GM06990 (cell line): ENCODE data around the gene TCF4.

Experiments used
- DNase-seq: peaks from one replicate; pipeline ENCODE4 v3.0.0-alpha.2; 2011; ENCODE audit not compliant: insufficient read length; ENCODE audit errors: extremely low read depth
- H3K27me3 ChIP-seq: replicated peaks from 2 replicates; pipeline ENCODE4 v1.6.0; 2011; ENCODE audit warnings: low read length; ENCODE audit not compliant: control insufficient read depth, insufficient read depth
- H3K36me3 ChIP-seq: 2 replicates; pipeline ENCODE4 v1.5.1; 2011; ENCODE audit warnings: low read length; ENCODE audit not compliant: control insufficient read depth, insufficient read depth
- H3K4me3 ChIP-seq: replicated peaks from 2 replicates; pipeline ENCODE4 v1.5.1; 2011; ENCODE audit warnings: low read depth, mild to moderate bottlenecking, control low read depth, low read length
- TF ChIP-seq, protein P1 (sequence below): IDR thresholded peaks from 2 replicates; pipeline ENCODE4 v1.5.1; 2011; ENCODE audit warnings: low read length, control low read depth, mild to moderate bottlenecking, inconsistent platforms; ENCODE audit not compliant: insufficient read depth, poor library complexity, severe bottlenecking

The TCF4 gene

DNA sequence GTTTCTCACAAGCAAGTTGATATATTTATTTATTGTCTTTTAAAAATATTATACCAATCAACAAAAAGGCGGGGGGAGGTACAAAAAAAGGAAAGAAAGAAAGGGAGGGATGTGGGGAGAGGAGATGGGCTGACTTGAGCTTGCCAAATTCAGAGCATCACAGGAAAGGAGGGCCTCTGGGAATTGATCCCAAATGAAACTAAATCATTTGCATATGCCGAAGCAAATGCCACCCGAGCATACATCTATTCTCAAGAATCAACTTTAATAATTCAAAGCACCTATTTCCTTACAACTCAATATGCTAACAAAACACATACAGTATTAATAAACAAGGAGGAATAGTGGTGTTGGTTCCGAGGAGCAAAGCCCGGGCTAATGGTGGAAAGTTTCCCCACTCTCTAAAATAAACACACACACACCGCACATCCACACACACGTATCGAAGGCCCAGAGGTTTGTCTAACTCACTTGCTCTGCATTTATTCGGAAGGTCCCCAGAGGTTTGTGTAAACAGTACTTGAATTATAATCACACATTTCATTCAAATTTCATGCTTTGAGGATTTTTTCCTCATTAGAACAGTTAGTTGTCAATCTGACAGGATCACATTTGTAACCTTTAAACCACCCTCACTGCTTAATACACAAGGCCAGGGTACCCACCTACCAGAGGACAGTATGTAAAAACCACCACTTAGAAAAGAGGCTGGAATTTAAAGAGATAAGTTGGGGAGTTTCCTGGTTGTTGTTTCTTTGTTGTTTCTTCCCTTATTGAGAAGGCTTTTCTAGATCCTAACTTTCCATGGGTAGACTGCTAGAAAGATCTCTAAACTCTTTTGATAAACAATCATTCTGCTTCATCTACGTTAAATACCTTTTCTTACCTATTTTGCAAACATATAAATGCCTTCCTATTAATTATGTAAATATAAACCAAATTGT, 264.7 kb downstream of the TCF4 start:
- Histone ChIP-seq H3K4me3 (peak overlapping the region; percentile 91), H3K27me3 (no peaks in the 10 kb centered on the region), H3K36me3 (no peaks in the 10 kb centered on the region)
- TF ChIP-seq, protein P1, sequence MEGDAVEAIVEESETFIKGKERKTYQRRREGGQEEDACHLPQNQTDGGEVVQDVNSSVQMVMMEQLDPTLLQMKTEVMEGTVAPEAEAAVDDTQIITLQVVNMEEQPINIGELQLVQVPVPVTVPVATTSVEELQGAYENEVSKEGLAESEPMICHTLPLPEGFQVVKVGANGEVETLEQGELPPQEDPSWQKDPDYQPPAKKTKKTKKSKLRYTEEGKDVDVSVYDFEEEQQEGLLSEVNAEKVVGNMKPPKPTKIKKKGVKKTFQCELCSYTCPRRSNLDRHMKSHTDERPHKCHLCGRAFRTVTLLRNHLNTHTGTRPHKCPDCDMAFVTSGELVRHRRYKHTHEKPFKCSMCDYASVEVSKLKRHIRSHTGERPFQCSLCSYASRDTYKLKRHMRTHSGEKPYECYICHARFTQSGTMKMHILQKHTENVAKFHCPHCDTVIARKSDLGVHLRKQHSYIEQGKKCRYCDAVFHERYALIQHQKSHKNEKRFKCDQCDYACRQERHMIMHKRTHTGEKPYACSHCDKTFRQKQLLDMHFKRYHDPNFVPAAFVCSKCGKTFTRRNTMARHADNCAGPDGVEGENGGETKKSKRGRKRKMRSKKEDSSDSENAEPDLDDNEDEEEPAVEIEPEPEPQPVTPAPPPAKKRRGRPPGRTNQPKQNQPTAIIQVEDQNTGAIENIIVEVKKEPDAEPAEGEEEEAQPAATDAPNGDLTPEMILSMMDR, result no peak
- DNase-seq, result no peak

DNA sequence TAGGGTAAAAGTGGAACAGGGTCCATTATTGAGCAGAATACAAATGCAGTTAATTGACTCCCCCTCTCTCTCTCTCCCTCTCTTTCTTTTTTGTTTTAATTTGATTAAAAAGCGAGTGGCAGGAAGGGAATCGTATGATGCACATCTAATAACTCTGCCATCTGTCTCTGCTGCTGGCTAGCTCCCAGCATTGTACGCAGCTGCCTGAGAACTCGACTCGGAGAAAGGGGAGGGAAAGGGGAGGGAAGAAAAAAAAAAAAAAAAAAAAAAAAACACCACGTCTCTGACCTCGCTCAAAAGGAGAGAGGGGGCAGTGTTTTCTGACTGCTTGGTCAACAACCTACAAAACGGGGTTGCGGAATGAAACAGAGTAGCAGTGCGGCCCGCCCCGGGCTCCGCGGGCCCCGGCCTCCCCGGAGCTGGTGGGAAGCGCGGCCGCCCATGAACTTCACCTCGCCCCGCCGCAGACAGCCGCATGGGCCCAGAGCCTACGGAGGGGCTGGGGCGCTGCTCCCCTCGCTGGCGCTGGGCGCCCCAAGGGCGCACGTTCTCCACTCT, 265.7 kb downstream of the TCF4 start:
- TF ChIP-seq, protein P1, result peak; percentile 20
- DNase-seq, result peak; percentile 90
- Histone ChIP-seq H3K36me3 (no peaks in the 10 kb centered on the region), H3K27me3 (no peaks in the 10 kb centered on the region), H3K4me3 (peak overlapping the region; percentile 91)

DNA sequence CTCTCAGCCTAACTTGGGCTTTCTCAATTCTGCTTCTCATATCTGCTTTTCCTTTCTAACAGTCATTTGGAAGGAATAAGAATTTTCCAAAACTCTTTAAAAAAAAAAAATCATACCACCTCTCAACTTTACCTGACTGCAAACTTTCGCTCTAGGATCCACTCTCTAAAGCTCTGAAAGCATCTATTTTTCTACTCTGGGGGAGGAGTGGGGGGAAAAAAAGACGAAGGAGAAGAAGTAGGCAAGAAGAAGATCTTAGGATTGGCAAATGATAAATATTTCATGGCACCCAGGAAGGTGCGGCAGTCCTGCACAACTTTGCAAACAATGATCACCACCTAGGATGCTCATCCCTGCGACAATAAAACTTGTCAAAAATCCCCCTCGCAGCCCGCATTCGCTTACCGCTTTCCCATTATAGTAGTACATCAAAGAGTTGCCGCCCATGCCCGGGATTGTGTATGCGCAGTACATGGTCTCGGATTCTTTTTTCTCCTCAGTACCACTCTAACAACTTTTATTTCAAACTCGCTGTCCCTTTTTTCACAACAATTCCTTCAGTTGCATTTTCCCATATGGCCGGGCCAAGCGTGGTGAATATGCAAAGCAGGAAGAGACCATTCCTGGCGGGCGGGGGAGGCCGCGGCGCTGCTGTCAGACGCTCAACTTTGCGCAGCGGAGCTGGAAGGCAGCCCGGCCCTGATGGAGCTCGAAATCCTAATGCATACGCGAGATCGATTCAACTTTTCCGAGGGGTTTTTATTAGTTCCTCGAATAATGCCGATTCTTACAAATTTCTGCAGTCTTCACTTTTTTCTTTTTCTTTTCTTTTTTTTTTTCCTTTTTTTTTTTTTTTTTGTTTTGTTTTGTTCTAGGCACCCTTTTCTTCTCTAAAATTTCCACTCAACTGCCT, 266.5 kb downstream of the TCF4 start:
- peak overlapping the region; percentile 91 for H3K4me3 ChIP-seq
- TF ChIP-seq, protein P1, result no peak
- H3K27me3 ChIP-seq, result no peaks in the 10 kb centered on the region

DNA sequence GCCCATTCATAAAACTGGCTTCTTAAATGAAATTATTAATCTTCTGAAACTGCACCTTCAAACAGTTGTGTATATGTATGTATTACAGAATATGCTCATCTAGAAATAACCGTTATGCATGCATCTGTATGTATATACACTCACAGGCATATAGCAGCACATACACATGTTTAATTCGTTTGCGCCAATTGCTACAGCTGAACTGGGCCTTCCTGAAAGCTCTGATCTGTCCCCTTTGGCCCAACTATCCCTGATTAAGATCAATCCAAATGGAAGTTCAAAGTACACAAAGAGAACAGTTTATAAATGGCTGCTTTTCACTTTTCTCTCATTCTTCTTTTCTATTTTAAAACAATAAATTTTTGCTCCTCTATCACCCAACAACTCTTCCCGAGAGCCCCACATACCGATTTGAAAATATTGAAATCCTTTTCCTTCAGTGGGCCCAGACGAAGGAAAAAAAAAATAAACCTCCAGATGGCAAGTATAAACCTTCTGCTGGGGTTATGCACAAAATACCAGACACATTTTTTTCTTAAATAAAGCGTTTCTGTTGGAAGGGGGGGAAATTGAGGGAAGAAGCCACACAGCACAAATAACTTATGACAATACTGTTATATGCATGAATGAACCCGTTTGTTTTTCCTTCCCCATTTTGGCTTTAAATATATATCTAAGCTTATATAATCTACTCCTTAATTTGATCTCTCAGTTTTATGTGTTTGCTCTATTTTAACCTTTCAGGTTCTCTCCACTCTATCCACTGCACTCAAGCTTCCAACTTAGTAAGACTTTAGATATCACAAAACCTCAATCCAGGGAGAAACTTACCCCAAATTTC, 267.3 kb downstream of the TCF4 start:
- Histone ChIP-seq H3K27me3 (no peaks in the 10 kb centered on the region), H3K36me3 (no peaks in the 10 kb centered on the region), H3K4me3 (peak overlapping the region; percentile 91)
- TF ChIP-seq, protein P1, result no peak
- DNase-seq, result no peak

More for the DNA sequence above, 266.5 kb downstream of the TCF4 start:
- peak; percentile 94 for DNase-seq
- no peaks in the 10 kb centered on the region for H3K36me3 ChIP-seq
